SK-N-SH (cell line): ENCODE results near the gene FDXACB1. TPM values are rescaled to one million over a fixed set of nuclear protein-coding genes. Genes with fewer than 3 reads are reported as not detected.

Experiments
- CTCF ChIA-PET: fragments of 300-600, 350-600 bp; formaldehyde crosslinking; extraction: SDS; loops from one replicate; lab custom pipeline; 2021; lab: Yijun Ruan, JAX
- POLR2A ChIA-PET: fragments of 350-600 bp; sonication (Branson Sonifier 250); formaldehyde crosslinking; extraction: SDS; loops from one replicate; lab custom pipeline; 2020; ENCODE audit warnings: antibody characterized with exemption, inconsistent platforms; lab: Yijun Ruan, JAX
- DNase-seq: peaks from one replicate; pipeline ENCODE4 v3.0.0; 2012
- H2AFZ ChIP-seq: fragments of 200-600 bp; sonication (generic); 2 replicates; pipeline ENCODE4 v1.8.1; 2016; ENCODE audit warnings: antibody characterized with exemption, mild to moderate bottlenecking, low read depth
- H3F3A ChIP-seq: fragments of 200-600 bp; sonication (generic); replicated peaks from 2 replicates; pipeline ENCODE3; 2016; ENCODE audit warnings: antibody characterized with exemption, mild to moderate bottlenecking; ENCODE audit not compliant: insufficient read depth
- H3K27ac ChIP-seq, 2 experiments: fragments of 200-500 bp in 1 of 2; fragments of 200-600 bp in 1 of 2; sonication (Bioruptor generic) in 1 of 2; sonication (generic), shearing (Covaris generic) in 1 of 2; 2 replicates each; pipeline versions ENCODE4 v1.5.1 to v1.6.1; 2014 to 2016; ENCODE audit warnings: low read depth in 2 of 2, inconsistent platforms in 1 of 2, low read length in 1 of 2, mild to moderate bottlenecking in 1 of 2, mixed read lengths in 1 of 2
- H3K27me3 ChIP-seq: fragments of 200-600 bp; sonication (generic), shearing (Covaris generic); 2 replicates; pipeline ENCODE4 v1.6.1; 2016; ENCODE audit warnings: mixed run types; ENCODE audit not compliant: insufficient read depth
- H3K36me3 ChIP-seq, 2 experiments: fragments of 200-500 bp in 1 of 2; fragments of 200-600 bp in 1 of 2; sonication (Bioruptor generic) in 1 of 2; sonication (generic) in 1 of 2; replicated peaks in 1 of 2; 2 replicates each; pipeline versions ENCODE3 to v1.5.1; 2014 to 2016; ENCODE audit warnings: low read length in 1 of 2, mild to moderate bottlenecking in 1 of 2; ENCODE audit not compliant: insufficient read depth in 2 of 2, control insufficient read depth in 1 of 2
- H3K4me1 ChIP-seq, 2 experiments: fragments of 200-500 bp in 1 of 2; fragments of 200-600 bp in 1 of 2; sonication (Bioruptor generic) in 1 of 2; sonication (generic), shearing (Covaris generic) in 1 of 2; 2 replicates each; pipeline versions ENCODE4 v1.5.1 to v1.6.1; 2014 to 2016; ENCODE audit warnings: low read depth in 1 of 2, low read length in 1 of 2, mixed run types in 1 of 2; ENCODE audit not compliant: insufficient read depth in 2 of 2, control insufficient read depth in 1 of 2
- H3K4me2 ChIP-seq: fragments of 200-600 bp; sonication (generic), shearing (Covaris generic); 2 replicates; pipeline ENCODE4 v1.6.1; 2017; ENCODE audit warnings: mixed run types
- H3K4me3 ChIP-seq, 2 experiments: fragments of 200-500 bp in 1 of 2; fragments of 200-600 bp in 1 of 2; sonication (Bioruptor generic) in 1 of 2; sonication (generic), shearing (Covaris generic) in 1 of 2; 2 replicates each; pipeline versions ENCODE4 v1.5.1 to v1.8.1; 2014 to 2016; ENCODE audit warnings: low read depth in 2 of 2, inconsistent platforms in 1 of 2, low read length in 1 of 2, mild to moderate bottlenecking in 1 of 2, mixed read lengths in 1 of 2, moderate library complexity in 1 of 2
- H3K79me2 ChIP-seq: fragments of 200-600 bp; sonication (generic); 2 replicates; pipeline ENCODE4 v1.8.1; 2017; ENCODE audit warnings: mild to moderate bottlenecking; ENCODE audit not compliant: insufficient read depth
- H3K9ac ChIP-seq: fragments of 200-600 bp; sonication (generic); 2 replicates; pipeline ENCODE4 v1.6.1; 2017; ENCODE audit warnings: mixed run types
- H3K9me2 ChIP-seq: fragments of 200-600 bp; sonication (generic); 2 replicates; pipeline ENCODE4 v1.6.1; 2017; ENCODE audit warnings: mixed run types
- H3K9me3 ChIP-seq: fragments of 200-600 bp; sonication (generic); 2 replicates; pipeline ENCODE4 v1.6.1; 2017; ENCODE audit warnings: mixed run types, mild to moderate bottlenecking, moderate library complexity
- H4K20me1 ChIP-seq: fragments of 200-600 bp; sonication (generic); 2 replicates; pipeline ENCODE4 v1.6.1; 2017; ENCODE audit warnings: mild to moderate bottlenecking, mixed run types; ENCODE audit not compliant: insufficient read depth
- CHD2 ChIP-seq: fragments of 150-350 bp; IDR thresholded peaks from 2 replicates; pipeline ENCODE4 v1.6.1; 2018; ENCODE audit warnings: low read length; ENCODE audit not compliant: partially characterized antibody
- CTCF ChIP-seq: fragments of 200-600 bp; sonication (generic); IDR thresholded peaks from 2 replicates; pipeline ENCODE4 v1.6.1; 2017; ENCODE audit warnings: antibody characterized with exemption, mild to moderate bottlenecking, moderate library complexity
- EZH2phosphoT487 ChIP-seq: fragments of 200-600 bp; sonication (generic); IDR thresholded peaks from 2 replicates; pipeline ENCODE4 v1.6.1; 2017; ENCODE audit warnings: low read depth, mixed run types, mild to moderate bottlenecking, antibody characterized with exemption, moderate library complexity, borderline replicate concordance
- FOSL2 ChIP-seq: IDR thresholded peaks from 2 replicates; pipeline ENCODE4 v1.4.0; 2012; ENCODE audit warnings: low read depth, mild to moderate bottlenecking, moderate library complexity, borderline replicate concordance
- FOXJ3 ChIP-seq: sonication (generic); formaldehyde crosslinking; IDR thresholded peaks from 2 replicates; pipeline ENCODE4 v1.5.1; 2020; ENCODE audit warnings: mild to moderate bottlenecking, missing genetic modification reagents
- JUND ChIP-seq: IDR thresholded peaks from 2 replicates; pipeline ENCODE4 v1.4.0; 2012
- MEF2A ChIP-seq: IDR thresholded peaks from 2 replicates; pipeline ENCODE4 v1.4.0; 2012; ENCODE audit warnings: low read depth, borderline replicate concordance
- MXI1 ChIP-seq: IDR thresholded peaks from 2 replicates; pipeline ENCODE4 v1.6.1; 2012; ENCODE audit warnings: mild to moderate bottlenecking, low read depth, low read length, improper control_type of control experiment
- NRF1 ChIP-seq: IDR thresholded peaks from 2 replicates; pipeline ENCODE4 v1.6.1; 2012; ENCODE audit warnings: low read depth, mild to moderate bottlenecking, low read length
- PBX3 ChIP-seq: IDR thresholded peaks from 2 replicates; pipeline ENCODE4; 2012
- POLR2AphosphoS5 ChIP-seq: IDR thresholded peaks from 2 replicates; pipeline ENCODE4 v1.6.1; 2012; ENCODE audit warnings: low read depth, low read length
- RAD21 ChIP-seq: IDR thresholded peaks from 2 replicates; pipeline ENCODE4 v1.6.1; 2012; ENCODE audit warnings: mild to moderate bottlenecking, low read length
- RCOR1 ChIP-seq: fragments of 150-350 bp; IDR thresholded peaks from 2 replicates; pipeline ENCODE4 v1.6.1; 2017; ENCODE audit warnings: antibody characterized with exemption, low read length
- REST ChIP-seq: IDR thresholded peaks from 2 replicates; pipeline ENCODE4 v1.6.1; 2012; ENCODE audit warnings: mild to moderate bottlenecking, low read depth, low read length, moderate library complexity
- RFX5 ChIP-seq: IDR thresholded peaks from 2 replicates; pipeline ENCODE4 v1.6.1; 2012; ENCODE audit warnings: mild to moderate bottlenecking, improper control_type of control experiment, low read length
- RXRA ChIP-seq: IDR thresholded peaks from 2 replicates; pipeline ENCODE4 v1.4.0; 2012; ENCODE audit warnings: low read depth, mild to moderate bottlenecking, borderline replicate concordance
- USF1 ChIP-seq: IDR thresholded peaks from 2 replicates; pipeline ENCODE4 v1.4.0; 2012; ENCODE audit warnings: low read depth, borderline replicate concordance
- WGBS: methylation state at CpG from one replicate; pipeline ENCODE4 v1.1.6; 2017; ENCODE audit warnings: low lambda C conversion rate; 5-methylcytosine and 5-hydroxymethylcytosine counted together
- polyA plus RNA-seq, 3 experiments: library from polyadenylated mRNA; depleted of rRNA; stranded (reverse); fragments of >200 nt; gene quantifications; 2 replicates each; pipeline ENCODE4 v1.2.3, GENCODE V29; 2012
- TF ChIP-seq, protein P1 (sequence below): fragments of 150-350 bp; IDR thresholded peaks from 2 replicates; pipeline ENCODE4 v1.6.1; 2016; ENCODE audit warnings: mild to moderate bottlenecking, low read depth, low read length

FDXACB1 gene
- polyA plus RNA-seq, 1 of the 3 experiments (the other 2 are of a cell fraction): 2.8 TPM

DNA sequence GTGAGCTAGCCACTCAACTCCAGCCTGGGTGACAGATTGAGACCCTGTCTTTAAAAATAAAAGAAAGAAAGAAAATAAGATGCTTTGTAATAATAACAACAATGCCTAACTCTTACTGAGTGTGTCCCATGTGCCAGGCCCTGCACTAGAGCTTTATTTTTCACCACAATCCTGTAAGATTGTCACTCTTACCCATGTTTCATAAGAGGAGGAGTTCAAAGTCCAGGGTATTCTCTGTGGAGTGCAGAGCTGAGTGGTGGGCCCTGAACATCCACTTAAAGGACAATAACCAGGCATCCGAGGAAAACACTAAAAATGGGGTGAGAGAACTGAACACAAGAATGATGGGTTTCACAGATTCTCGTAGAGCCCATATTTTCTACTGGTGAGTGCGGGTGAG lies 38.8 kb upstream of the FDXACB1 start:
- Histone ChIP-seq H3K36me3 (no peaks in the 10 kb centered on the region), H2AFZ (no peak overlapping the region), H3K9me2 (no peaks in the 10 kb centered on the region), H3K4me1 (peaks cover 0 to 12% of the 10 kb centered on the region in 2 experiments), H3K79me2 (no peaks in the 10 kb centered on the region), H3F3A (peaks cover 6% of the 10 kb centered on the region), H3K4me2 (no peak overlapping the region), H4K20me1 (no peaks in the 10 kb centered on the region), H3K4me3 (no peak overlapping the region), H3K9me3 (no peaks in the 10 kb centered on the region), H3K27ac (no peak overlapping the region), H3K9ac (no peak overlapping the region), H3K27me3 (no peaks in the 10 kb centered on the region)
- TF ChIP-seq REST (no peak), FOXJ3 (CRISPR knock-in tag) (no peak), NRF1 (no peak), RXRA (no peak), RAD21 (no peak), MXI1 (no peak), CTCF (no peak), EZH2phosphoT487 (no peak), PBX3 (no peak), RFX5 (no peak), RCOR1 (no peak), CHD2 (no peak), JUND (no peak), POLR2AphosphoS5 (no peak), MEF2A (no peak), FOSL2 (no peak), USF1 (no peak)
- TF ChIP-seq, protein P1, sequence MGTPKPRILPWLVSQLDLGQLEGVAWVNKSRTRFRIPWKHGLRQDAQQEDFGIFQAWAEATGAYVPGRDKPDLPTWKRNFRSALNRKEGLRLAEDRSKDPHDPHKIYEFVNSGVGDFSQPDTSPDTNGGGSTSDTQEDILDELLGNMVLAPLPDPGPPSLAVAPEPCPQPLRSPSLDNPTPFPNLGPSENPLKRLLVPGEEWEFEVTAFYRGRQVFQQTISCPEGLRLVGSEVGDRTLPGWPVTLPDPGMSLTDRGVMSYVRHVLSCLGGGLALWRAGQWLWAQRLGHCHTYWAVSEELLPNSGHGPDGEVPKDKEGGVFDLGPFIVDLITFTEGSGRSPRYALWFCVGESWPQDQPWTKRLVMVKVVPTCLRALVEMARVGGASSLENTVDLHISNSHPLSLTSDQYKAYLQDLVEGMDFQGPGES: no peak
- DNase-seq: no peak
- POLR2A ChIA-PET: interaction anchor here (1.4 kb wide), 1 partner anchor 9 kb away, joined by 3 read pairs; no protein-coding TSS in a partner anchor
- CTCF ChIA-PET: no interaction called here
- 83% methylated on average over 3 of the region's 3 CpGs for WGBS
